ENCODE results near the gene SMIM13.
A peak's percentile ranks its signal among the peaks of the same experiment; 100 is the strongest.

SMIM13 gene

GRCh38 chr6:11094411-11094851 is 797 bp downstream of the SMIM13 start:
- H3K4me3 ChIP-seq (ENCODE audit: low read length), result peak overlapping the region; percentile 93
- no peak for DNase-seq (ENCODE audit: low read depth)
- no peak for TF ChIP-seq CTCF (conservative IDR thresholded peaks at IDR 0.05; ENCODE audit: low read depth, low read length)

- no peak for DNase-seq (ENCODE audit: low read depth)
- TF ChIP-seq CTCF (conservative IDR thresholded peaks at IDR 0.05; ENCODE audit: low read depth, low read length), result no peak
- H3K4me3 ChIP-seq (ENCODE audit: low read length), result peak overlapping the region; percentile 93
Measured at GRCh38 chr6:11094941-11095340, 1.3 kb downstream of the SMIM13 start.

- no peak for DNase-seq (ENCODE audit: low read depth)
- H3K4me3 ChIP-seq (ENCODE audit: low read length), result peak overlapping the region; percentile 93
- no peak for TF ChIP-seq CTCF (conservative IDR thresholded peaks at IDR 0.05; ENCODE audit: low read depth, low read length)
Measured at GRCh38 chr6:11096109-11096508, 2.5 kb downstream of the SMIM13 start.

GRCh38 chr6:11097476-11097875 is 3.8 kb downstream of the SMIM13 start:
- no peak for TF ChIP-seq CTCF (conservative IDR thresholded peaks at IDR 0.05; ENCODE audit: low read depth, low read length)
- DNase-seq (ENCODE audit: low read depth), result no peak
- H3K4me3 ChIP-seq (ENCODE audit: low read length), result no peak overlapping the region

DNA sequence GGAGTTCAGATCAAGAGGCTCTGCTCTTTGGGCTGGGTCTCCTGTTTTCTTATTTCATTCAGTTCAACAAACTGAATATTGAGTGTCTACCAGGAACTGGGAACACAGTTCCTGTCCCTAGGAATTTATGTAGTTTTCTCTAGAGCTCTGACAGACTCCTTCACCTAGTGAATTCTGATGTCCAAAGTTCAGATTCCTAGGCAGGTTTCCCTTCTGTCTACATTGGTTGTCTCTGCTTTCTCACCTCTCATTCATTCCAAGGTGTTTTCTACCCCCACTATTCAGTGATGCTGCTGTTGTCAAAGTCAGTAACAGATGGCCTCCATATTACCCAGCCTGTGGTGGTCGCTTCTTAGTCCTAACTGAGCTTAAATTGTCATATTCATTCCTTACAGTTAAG is 4.4 kb downstream of the SMIM13 start:
- no peak for TF ChIP-seq CTCF (conservative IDR thresholded peaks at IDR 0.05; ENCODE audit: low read depth, low read length)
- no peak for DNase-seq (ENCODE audit: low read depth)
- no peak overlapping the region for H3K4me3 ChIP-seq (ENCODE audit: low read length)

- no peak for TF ChIP-seq CTCF (conservative IDR thresholded peaks at IDR 0.05; ENCODE audit: low read depth, low read length)
- no peak for DNase-seq (ENCODE audit: low read depth)
- no peak overlapping the region for H3K4me3 ChIP-seq (ENCODE audit: low read length)
Measured at GRCh38 chr6:11101417-11101816, 7.8 kb downstream of the SMIM13 start.

- TF ChIP-seq CTCF (conservative IDR thresholded peaks at IDR 0.05; ENCODE audit: low read depth, low read length), result no peak
- DNase-seq (ENCODE audit: low read depth), result no peak
- H3K4me3 ChIP-seq (ENCODE audit: low read length), result no peak overlapping the region
Measured at GRCh38 chr6:11103065-11103464, 9.4 kb downstream of the SMIM13 start.

All from retinal pigment epithelial cell (primary cell).